Stimulated activated CD4-positive, alpha-beta T cell treated with anti-CD3 and anti-CD28 coated beads, Interleukin-4, amount 100 ng/mL, for 1 hour (primary cell): ENCODE results near the gene TXLNG.

Source experiments
- DNase-seq: peaks from one replicate; pipeline ENCODE4 v3.0.0-alpha.2; 2020

Gene TXLNG

DNA sequence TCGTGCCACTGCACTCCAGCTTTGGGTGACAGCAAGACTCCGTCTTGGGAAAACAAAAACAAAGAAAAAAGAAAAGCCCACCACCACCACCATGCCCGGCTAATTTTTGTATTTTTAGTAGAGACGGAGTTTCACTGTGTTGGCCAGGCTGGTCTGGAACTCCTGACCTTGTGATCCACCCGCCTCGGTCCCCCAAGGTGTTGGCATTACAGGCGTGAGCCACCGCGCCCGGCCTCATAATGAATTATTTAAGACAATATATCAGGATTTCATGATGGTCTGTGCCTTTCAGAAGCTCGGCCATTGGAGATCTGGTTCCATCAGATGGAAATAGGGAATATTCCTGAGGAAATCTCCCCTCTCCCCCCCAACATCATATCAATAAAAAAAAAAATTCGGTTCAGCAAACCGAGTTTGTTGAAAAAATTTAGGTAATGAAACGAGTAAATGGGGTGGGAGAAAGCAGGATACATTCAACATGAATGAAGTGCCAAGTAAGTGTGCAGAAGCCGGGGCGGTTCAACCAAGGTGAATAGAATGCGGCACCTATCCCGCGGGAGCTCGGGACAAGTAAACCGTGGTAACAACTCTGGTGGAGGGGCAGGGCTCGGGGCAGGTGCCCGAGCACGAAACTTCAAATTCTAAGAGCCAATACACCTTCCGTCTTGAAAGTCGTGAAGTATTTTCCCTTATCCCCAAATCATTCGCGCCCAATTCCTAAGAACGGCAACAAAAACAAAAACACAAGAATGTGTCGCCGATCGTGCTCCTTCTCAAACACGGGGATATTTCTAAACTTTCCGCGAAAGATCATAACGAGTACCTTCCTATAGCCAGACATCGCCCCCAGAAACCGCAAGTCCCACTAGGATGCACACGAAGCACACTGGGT lies 773 bp upstream of the TXLNG start:
- DNase-seq = peak; percentile 2

DNA sequence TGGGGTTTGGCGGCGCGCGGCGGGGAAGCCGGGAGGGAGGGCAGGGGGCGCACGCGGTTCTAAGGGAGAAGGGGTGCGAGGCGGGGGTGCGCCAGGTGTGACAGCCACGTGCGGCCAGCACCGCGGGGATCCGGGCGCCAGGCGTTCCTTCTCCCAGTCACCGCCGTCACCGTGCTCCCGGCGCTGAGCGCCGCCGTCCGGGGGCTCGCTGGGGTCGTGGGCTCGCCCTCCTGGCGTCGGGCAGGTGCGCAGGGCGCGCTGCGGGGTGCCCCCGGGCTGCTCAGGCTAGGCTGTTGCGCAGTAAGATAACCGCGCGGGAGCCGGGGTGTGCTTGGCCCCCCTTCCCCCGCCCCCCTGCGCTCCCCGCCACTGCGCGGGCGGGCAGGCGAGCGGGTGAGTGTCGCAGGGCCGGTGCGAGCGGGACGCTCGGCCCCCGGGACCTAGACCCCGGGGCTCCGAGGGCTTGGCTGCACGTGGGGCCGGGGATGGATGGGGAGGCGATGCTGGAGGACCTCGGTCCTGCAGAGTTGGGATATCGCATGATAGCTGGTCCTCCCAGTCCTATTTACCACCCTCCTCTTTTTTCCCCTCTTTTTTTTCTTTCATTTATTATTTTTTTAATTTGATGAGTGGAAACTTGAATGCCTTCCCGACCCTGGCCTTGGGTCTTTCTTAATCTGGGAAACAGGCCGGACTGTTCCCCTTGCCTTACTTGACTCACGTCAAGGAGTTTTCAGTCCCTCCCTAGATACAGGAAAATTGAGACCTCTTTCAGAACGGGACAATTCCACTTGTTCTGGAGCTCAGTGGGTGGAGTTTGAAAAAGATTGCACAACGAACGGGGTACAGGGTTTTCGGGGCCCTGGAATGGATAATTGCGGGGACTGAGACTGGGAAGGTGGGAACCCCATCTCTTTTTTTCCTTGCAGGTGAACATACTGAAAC lies 797 bp downstream of the TXLNG start:
- peak; percentile 38 for DNase-seq

GRCh38 chrX:16788477-16788876 lies 2.2 kb downstream of the TXLNG start:
- no peak for DNase-seq

GRCh38 chrX:16796298-16796697 lies 10.0 kb downstream of the TXLNG start:
- DNase-seq = no peak

GRCh38 chrX:16797358-16797757 lies 11.1 kb downstream of the TXLNG start:
- DNase-seq = no peak

- DNase-seq = no peak
Observed at GRCh38 chrX:16797841-16798240, 11.6 kb downstream of the TXLNG start.

GRCh38 chrX:16804923-16805464 lies 18.7 kb downstream of the TXLNG start:
- no peak for DNase-seq

DNA sequence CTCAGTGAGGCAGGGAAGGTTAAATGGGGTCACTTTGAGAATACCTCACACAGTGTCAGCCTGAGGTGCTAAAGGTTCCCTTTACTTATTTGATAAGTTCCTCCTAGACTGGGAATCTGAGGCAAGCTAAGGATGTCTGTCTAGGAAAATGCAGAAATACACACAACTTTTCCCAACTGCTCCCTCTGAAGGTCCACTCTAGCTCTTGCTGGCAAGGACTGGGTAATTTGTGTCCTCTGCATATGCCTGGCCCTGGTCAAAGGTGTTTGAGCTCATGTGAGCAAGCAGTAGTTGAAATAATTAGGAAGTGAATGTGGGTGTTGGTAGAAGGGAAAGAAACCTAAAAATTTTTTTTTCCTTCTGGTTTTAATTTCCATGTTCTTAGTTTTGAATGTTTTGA lies 21.3 kb downstream of the TXLNG start:
- no peak for DNase-seq

- DNase-seq = no peak
Observed at GRCh38 chrX:16807976-16808542, 21.8 kb downstream of the TXLNG start.

DNA sequence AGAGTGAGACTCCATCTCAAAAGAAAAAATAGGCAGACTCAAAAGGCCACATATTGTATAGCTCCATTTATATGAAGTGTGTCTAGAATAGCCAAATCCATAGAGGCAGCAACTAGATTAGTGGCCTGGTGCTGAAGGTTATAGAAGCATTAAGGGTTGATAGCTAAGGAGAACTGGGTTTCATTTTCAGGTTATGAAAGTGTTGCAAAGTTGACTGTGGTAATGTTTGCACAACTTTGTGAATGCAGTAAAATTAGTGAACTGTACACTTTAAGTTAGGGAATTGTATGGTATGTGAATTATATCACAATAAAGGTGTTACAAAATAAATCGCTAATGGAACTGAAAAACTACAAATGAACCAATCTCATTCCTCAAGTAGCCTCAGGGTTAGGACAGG lies 28.3 kb downstream of the TXLNG start:
- no peak for DNase-seq

- no peak for DNase-seq
Observed at GRCh38 chrX:16819634-16820033, 33.4 kb downstream of the TXLNG start.

DNA sequence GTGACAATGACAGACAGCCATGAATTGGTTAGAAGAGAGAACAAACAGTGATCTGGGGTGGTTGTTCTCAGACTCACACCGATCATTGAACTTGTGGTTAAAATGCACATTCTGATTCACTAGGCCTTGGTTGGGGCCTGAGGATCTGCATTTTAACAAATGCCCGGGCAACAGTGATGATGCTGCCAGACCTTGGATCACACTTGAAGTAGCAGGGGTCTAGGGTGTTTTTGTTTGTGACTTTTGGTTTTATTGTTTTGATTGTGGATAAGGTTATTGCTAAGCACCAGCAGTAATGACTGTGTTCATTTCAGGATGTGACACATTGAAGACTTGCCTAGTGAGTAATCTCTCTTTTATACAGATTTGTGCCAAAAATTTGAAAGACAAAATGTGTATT lies 36.5 kb downstream of the TXLNG start:
- DNase-seq = no peak

- DNase-seq = no peak
Observed at GRCh38 chrX:16825264-16826035, 39.2 kb downstream of the TXLNG start.

DNA sequence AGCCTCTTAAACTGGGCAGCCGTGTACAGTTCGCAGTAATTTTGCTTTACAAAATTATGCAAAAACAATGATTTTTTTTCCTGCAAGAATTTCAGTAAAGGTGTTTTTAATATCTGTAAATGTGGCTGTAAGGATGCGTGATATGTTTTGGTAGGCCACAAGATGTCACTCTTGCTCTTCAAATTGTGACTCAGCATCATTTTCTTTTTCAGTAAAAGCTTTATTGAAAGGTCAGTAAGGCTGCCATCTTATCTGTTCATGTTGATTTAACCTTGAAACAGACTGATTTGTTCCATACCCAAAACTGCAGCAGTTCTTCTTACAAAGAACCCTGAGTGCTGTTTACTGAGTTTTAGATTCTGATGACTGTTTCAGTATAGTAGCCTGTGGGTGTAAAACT lies 39.9 kb downstream of the TXLNG start:
- DNase-seq = no peak

DNA sequence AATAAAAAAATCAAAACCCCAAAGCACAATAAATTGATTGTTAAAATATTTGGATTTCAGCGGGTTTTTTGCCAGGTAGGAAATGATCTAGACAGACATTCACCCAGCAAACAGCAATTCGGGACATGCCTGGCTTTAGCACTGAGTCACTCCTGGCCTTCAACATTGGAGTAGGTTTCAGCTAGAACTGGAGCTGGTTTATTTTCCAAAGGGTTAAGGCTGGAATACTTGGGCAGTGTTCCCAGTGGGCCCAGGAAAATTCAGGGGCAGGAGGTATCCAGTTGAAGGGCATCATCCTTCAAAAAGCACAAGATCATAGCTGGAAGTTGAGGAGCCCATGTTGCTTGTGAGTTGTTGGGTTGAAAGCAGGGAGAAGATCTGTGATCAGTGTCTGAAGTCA lies 41.0 kb downstream of the TXLNG start:
- no peak for DNase-seq

- no peak for DNase-seq
Observed at GRCh38 chrX:16828124-16828908, 42.0 kb downstream of the TXLNG start.

GRCh38 chrX:16832301-16832700 lies 46.0 kb downstream of the TXLNG start:
- no peak for DNase-seq

DNA sequence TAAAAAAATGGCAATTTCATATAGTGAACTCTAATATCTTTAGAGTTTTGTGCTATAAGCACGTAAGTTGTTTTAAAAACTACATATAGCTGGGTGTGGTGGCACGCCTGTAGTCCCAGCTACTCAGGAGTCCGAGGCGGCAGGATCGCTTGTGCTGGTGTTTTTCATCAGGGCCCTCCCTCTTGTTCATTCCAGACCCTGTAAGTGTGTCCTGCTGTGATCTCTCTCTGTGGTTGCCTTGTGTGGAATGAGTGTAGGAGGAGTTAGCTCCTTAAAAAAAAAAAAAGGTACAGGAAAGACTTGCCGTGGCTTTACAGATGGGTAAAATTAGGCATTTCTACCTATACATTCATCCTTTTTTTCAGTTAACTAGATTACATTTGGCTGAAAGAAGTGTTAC lies 48.5 kb downstream of the TXLNG start:
- no peak for DNase-seq

DNA sequence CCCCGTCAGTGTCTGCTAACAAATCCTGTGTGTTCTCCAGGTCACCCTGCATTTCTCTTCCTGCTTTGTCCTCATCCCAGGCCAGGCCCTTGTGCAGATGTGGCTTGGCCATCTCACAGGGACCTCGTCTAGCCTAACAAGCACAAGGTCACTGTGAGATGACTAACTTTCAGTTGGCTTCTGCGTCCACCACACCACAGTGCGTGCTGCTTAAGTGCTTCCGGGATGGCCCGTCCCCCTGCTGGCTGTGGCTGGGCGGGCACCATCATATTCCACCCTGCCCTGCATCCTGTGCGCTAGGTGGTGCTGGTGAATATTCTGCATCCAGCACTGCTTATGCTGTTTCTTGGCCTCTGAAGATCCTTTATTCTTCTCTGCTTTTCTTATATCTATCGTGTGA lies 50.1 kb downstream of the TXLNG start:
- DNase-seq = no peak

GRCh38 chrX:16838202-16839066 lies 52.2 kb downstream of the TXLNG start:
- no peak for DNase-seq
